Activated CD4-positive, alpha-beta T cell treated with anti-CD3 and anti-CD28 coated beads for 48 hours (primary cell): ENCODE results near the gene BSCL2.
"Not testable (repeated sequence)": the region's sequence is repeated elsewhere in the genome, so short reads cannot be mapped to it uniquely, and the experiment has no call there.

Experiments used
- DNase-seq: peaks from one replicate; pipeline ENCODE4 v3.0.0-alpha.2; 2020

Gene BSCL2

DNA sequence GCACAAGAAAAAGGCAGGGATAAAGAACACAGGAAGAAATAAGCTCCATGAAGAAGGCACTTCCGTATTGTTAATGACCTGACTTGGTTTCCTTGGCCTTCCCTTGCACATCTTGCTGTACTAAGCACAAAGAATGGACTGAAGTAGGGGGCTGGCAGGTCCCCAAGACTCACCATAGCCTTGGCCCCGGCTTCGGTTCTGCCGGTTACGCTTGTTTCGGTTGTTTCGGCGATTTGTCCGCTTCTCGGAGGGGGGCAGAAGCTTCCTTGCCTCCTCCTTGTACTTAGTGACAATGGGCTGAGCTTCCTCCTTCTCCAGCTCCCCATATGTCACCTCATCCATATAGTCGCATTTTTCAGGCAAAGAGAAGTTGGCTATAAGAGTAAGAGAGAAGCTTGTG, 9.6 kb upstream of the BSCL2 start:
- no peak for DNase-seq

DNA sequence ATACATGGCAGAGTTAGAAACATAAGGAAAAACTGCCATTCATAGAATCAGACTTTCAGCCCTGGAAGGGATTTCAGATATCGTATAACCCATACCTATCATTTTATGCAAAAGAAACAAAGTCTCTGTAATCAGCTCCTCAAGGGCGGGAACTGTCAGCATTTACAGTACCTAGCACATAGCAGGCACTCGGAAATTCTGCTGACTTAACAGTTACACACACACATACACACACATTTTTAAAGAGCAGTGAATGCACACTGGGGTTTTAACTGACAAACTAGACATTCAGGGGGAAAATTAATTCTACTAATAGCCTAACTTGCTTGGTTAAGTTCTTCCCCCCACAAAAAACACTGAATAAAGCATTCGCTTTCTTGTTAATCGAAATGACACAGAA, 9.0 kb upstream of the BSCL2 start:
- no peak for DNase-seq

DNA sequence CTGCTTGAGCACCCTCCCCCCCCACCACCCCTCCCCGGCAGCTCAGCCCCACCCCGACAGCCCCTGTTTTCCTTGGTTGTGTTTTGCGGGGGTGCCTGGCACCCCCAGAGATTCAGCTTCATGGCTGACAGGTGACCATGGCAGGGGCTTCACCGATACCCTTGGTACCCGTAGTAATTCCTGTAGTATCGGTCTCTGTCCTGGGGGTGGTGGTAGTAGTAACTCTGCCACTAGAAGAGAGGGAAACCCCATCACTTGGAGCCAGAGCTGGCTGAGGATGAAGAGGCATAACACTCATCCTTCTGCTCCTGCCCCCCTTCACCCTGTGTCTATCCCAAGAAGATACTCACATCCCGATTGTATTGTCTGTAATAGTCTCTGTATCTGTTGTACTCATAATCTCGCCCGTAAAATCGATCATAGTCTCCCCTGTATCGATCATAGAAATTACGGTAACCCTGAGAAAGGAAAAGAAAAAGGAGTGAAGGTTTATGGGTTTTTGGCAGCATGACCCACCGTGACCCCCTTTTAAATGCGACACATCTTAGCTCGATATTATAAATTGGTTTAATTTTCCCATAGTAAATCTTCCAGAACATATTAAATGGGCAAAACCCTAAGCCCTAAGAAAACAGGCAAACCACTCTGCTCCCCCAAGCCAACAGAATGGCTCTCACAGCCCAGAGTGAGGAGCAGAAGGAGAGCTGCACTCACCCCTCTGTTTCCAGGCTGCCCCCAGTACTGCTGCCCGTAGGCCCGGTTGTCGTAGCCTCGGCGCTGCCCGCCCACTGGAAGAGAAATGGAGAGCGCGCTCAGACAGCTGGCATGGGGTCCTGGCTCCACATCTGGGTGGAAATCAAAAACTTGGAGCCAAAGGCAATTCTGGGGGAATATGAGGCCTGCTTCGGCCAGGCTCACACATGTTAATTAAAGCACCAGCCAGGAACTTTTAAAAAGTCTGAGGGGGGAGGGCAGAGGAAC, 8.2 kb upstream of the BSCL2 start:
- DNase-seq, result no peak

DNA sequence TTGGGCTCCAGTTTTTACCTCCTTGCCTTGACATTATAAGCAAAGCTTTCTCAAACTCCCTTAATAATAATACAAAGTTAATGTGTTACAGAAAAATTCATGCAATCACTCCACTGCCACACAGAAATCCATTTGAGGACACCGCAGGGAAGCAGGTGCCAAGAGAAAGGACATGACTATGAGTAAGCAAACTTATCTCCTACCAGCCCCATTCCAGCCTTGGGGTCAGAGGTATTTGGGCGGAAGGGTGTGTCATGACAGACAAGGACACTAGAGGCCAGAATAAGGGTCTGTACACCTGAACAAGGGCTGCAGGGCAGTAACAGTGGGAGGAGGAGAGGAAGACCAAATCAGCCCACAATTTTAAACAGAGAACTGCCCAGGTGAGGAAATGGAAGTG, 6.1 kb upstream of the BSCL2 start:
- DNase-seq, result no peak

DNA sequence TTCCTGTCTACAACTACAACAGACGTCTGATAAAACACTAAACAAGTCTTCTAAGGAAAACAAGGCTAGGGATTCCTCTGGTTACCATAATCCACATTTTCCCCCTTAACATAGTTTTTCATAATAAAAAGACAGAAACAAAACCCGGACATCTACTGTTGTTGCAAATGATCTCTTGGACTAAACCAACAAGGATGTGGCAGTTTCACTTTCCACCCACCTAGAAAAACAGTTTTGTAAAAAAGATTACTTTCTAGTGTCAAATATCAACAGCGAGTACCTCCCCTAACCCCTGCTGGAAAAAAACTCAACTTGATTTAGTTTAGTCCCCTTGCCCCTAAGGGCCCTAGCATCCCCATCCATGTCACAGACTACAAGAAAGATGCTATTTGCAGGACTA, 5.6 kb upstream of the BSCL2 start:
- no peak for DNase-seq

DNA sequence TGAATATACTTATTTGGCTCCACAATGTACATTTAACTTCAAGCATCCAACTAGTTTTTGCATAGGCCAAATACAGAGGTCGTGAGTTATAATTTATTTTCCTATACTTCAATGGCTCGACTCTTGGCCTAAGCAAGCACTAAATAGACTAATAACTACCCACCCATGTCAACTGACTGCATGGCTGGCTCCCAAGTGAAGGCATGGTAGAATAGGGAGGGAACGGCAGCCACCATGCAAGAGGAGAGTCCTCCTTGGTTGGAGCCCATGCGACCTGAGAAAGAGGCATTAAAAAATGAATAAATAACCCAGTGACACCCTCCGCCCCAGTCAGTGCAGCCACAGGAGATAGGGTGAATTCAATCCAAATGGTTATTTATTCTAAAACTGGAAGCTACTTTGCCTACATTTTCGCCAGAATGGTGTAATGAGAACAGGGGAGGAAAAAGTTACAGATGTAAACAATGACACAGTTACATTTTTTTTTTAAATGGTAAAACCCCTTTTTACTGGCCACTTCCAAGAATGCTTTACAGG, 5.1 kb upstream of the BSCL2 start:
- no peak for DNase-seq

DNA sequence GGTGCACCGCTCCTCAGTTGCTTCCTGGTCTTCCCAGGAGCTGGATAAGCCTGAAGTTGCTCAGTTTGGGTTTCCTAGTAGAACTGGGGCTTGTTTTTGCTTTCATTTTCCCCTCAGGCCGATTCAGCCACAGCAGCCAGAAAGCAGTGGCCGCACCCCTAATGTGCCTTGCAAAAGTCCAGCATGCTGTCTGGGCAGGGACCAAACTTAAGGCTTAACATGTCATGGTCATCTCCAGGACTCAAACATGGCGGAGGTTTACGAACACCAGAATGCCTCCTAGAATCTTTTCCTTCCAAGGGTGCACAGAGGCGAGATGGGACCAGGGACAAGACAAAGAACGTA, 2.7 kb upstream of the BSCL2 start:
- DNase-seq, result no peak

DNA sequence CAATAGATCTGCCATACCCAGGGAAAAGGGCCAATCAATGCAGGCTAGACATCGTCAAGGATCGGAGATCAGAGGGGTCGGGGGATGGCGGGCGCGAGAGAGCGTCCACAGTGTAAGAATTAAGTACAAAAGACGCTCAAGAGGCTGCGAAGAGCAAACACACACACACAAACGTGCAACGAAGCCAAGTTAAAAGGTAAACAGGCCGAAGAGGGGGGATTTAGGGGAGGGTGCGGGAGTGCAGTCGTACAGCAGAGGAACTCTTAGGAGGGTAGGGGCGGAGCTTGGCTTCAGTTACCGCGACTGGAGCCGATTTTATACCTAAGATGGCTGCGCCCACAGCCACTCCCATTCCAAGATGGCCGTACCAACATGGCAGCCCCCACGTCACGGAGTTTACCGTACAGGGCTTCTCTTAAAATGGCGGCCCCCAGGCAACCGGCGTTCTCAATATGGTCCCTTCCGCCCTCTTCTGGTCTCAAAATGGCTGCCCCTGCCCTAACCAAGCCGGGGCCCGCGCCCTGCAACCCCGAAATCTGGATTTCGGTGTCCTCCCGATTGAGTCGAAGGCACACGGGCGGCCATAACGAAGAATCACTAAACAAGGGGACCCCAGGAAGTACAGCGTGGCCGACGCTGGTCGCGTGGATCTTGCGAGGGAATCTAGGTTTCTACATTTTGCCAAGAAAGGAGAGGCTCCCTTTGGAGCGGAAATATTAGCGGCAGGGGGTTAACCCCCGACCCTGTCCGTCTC, 2.2 kb upstream of the BSCL2 start:
- peak; percentile 98 for DNase-seq

DNA sequence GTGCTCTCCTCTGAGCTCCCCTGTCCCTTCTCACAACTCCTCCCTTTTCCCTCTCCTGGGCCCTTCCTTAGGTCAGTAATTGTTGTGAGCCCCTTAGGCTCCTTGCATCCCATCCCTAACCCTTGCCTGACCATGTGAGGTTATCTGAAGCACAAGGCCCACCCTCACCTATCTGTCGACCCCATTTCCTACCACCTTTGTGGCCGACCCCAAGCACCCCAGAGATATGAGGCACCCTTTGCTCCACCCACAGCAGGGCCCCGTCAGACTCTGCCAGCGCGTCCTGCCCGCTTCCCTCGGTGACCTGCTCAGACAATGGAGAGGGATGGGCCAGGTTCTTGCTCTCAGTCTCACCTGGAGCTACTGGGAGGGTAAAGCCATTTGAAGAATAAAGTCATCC, 1.6 kb upstream of the BSCL2 start:
- DNase-seq, result peak; percentile 63

DNA sequence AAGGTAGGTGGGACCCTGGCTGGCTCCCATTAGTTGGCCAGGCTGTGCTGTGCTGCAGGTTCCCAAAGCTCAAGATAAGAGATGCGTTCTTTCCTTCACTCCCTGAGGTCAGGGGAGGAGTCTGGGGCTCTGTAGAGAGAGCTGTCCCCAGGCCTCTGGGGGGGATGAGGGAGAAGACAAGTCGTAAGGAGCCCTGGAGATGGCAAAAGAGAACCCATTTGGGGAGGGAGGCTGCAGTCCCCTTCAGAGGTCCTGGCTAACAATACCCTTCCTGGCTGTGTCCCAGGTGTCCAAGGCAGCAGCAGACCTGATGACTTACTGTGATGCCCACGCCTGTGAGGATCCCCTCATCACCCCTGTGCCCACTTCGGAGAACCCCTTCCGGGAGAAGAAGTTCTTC, 1.2 kb upstream of the BSCL2 start:
- no peak for DNase-seq

DNA sequence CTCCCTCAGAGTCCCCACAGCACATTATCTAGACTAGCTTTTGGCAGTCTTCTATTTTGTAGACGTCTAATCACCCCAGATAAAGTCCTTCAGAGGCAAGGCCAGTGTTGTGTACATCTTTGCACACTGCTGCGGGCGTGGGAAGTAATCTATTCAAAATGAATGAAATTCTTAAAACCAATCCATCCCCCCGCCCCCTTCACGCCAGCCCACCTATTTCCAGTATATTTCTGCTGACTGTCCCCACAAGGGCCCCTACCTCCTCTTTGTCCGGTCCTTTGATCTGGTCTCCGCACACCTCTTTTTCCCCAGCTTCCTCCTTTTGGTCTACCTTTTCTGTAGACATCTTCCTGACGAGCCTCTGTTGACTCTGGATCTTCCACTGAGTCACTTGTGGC, 375 bp downstream of the BSCL2 start:
- no peak for DNase-seq

DNA sequence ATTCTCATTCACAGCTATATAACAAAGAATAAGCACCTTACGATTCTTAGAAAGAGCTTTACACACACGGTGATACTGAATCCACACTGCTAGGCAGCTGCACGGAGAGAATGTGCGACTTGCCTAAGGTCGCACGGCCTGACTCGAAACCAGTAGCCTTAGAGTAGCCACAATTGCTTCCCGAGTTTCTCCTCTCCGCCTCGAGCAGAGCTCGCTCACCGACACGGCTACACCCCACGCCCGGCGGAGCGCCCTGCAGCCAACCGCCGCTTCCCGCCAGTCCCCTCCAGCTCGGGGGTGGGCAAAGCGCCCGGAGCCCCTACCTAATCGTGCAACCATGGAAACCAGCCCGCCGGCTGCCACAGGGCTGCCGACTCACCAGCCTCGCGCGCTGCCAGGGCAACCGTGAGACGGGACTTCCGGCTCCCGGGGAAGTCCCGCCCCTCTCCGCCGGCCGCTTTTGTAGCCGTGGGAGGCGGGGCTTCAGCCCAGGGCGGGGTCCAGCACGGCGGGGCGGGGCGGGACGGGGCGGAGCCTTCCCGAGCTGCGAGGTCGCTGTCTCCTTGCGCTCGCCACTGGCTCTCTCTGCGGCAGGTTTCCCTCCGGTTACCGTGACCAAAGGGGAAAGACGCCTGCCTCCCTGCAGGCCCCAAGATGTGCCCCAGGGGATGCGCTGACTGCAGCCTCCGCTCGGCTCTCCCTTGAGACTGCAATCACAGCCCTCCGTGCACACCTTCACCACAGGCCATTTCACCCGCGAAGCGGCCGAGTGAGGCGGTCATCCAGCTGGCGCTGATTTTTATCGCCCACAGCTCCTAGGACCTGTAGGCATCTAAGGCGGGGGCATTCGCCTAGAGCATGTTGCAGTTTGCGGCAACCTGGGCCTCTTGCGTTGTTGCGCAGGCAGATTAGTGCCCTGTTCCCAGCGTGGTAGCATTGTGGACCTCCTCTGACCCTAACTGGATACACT, 1.1 kb downstream of the BSCL2 start:
- peak; percentile 95 for DNase-seq

DNA sequence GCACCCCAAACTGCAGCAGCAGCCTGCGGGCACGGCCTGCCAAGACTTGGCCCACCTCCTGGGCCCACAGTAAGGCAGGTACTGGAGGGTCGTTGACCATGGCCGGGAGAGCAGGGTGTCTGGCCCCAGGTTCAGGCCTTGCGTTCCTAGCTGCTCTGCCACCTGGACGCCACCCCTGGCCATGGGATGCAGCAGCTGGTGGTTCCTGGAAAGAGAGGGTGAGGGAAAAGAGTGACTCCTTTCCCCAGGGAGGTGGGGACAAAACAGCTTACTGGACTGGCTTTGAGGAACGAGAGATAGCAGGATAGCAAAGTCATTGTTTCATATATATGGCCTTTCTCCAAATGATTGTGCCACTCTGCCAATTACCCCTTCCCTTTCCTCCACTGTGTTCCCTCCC, 1.8 kb downstream of the BSCL2 start:
- no peak for DNase-seq

DNA sequence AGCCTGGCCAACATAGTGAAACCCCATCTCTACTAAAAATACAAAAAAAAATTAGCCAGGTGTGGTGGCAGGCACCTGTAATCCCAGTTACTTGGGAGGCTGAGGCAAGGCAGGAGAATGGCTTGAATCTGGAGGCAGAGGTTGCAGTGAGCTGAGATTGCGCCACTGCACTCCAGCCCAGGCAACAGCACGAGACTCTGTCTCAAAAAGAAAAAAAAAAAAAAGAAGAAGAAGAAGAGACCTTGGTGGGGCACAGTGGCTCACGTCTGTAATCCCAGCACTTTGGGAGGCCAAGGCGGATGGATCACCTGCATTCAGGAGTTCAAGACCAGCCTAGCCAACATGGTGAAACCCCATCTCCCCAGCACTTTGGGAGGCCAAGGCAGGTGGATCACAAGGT, 3.3 kb downstream of the BSCL2 start:
- not testable (repeated sequence) for DNase-seq

DNA sequence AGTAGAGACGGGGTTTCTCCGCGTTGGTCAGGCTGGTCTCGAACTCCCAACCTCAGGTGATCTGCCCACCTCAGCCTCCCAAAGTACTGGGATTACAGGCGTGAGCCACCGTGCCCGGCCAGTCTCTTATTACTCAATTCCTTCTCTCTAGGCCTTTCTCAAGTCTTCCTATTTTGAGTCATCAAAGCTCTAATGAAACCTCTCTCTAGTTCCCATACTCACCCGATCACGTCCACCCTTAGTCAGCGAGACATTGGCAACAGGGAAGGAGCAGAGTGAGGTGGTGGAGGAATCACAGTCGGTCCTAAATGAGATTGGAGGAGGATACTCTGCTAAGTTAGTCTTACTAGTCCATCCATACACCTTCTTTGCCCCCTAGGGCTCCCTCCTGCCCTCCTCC, 5.0 kb downstream of the BSCL2 start:
- DNase-seq, result no peak

DNA sequence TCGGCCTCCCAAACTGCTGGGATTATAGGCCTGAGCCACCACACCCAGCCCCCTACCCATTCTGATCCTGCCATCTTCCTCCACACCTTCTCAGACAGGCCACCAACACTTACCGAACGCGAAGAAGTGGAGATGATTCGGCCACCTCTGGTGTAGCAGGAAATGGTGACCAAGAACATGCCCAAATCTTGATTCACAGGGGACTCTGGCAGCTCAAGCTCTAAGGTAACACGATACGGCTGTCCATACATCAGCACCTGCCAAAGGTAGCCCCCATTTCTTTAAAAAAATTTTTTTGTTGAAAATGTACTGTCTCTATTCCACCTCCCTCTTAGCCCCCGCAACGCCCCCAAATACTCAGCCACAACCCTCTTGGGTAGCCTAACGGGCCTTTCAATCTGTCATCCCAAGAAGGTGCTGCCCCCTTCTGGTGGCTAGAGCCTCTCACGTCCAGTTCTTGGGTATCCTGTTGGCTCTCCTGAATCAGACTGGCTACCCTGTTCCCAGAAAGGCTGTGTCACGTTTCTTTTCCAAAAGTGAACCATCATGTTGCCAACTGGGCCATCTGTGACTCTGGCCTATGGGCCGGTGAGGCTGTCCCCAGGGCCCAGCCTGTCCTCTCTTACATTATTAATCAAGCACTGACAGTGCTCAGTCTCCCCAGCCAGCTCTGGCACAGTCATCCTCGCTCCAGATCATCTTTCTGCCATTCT, 12.6 kb downstream of the BSCL2 start:
- DNase-seq, result peak; percentile 81

DNA sequence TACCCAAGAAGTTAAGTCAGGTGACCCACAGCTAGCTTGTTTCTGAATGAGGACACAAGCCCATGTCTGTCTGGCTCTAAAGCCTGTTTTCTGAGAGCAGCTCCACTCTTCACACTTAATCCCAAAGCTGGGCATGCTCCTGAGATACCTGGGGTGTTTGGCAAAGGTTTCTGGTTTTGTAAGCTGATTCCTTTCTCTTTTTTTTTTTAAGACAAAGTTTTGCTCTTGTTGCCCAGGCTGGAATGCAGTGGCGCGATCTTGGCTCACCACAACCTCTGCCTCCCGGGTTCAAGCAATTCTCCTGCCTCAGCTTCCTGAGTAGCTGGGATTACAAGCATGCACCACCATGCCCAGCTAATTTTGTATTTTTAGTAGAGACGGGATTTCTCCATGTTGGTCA, 13.6 kb downstream of the BSCL2 start:
- DNase-seq, result not testable (repeated sequence)

DNA sequence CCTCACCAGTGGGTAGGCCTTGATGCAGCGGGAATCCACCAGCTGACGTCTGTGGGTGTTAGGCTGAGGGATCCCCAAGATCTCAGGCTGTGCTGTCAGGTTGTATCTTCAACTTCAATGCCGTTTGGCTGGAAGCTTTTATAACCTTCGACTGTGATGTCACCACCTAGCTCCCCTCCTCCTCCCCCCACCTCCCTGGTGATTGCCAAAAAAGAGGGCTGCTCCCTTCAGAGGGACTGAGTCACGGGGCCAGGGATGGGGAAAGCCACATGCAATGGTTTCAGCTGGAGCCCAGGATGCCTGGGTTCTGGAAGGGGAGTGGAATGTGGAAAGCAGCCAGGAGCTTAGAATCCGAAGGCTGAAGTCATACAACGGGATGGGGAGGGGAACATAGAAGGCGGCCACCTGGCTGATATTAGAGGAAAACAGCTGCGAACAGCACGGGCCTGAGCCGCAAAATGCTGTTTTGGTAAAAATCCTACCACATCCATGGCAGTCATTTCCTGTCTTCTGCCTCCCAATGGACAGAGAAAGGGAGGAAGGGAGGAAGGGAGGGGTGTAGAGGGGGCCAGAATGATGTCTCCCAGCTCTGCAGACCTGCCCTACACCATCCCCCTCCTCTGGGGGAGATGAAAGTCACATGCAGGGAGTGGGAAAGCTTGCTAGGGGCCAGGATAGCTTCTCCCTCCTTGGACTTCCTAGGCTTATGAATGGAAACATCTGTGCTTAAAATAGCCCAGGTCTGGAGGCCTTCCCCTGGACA, 17.6 kb downstream of the BSCL2 start, which contains the start of gene LRRN4CL:
LRRN4CL (minus strand) TSS at position 110 of the 763 bp plus-strand sequence. CDS start 1,022 bp downstream, outside the sequence.
- no peak for DNase-seq

DNA sequence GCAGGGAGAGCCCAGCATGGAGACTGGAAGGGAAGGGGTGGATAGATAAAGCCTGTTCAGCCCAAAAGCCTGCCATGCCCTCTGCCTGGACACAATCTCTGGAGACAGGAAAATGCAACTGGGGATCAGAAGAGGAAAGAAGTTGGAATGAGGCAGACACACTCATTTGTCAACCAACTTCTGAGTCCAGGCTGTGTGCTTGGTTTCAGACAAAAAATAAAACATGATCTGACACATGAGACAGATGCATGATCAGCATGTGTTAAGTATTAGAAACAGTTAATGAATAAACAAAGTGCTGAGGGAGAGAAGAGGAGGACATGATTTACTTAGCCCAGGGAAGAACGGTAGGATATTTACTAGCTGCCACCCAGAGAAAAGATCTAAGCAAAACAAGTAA, 18.7 kb downstream of the BSCL2 start:
- no peak for DNase-seq

DNA sequence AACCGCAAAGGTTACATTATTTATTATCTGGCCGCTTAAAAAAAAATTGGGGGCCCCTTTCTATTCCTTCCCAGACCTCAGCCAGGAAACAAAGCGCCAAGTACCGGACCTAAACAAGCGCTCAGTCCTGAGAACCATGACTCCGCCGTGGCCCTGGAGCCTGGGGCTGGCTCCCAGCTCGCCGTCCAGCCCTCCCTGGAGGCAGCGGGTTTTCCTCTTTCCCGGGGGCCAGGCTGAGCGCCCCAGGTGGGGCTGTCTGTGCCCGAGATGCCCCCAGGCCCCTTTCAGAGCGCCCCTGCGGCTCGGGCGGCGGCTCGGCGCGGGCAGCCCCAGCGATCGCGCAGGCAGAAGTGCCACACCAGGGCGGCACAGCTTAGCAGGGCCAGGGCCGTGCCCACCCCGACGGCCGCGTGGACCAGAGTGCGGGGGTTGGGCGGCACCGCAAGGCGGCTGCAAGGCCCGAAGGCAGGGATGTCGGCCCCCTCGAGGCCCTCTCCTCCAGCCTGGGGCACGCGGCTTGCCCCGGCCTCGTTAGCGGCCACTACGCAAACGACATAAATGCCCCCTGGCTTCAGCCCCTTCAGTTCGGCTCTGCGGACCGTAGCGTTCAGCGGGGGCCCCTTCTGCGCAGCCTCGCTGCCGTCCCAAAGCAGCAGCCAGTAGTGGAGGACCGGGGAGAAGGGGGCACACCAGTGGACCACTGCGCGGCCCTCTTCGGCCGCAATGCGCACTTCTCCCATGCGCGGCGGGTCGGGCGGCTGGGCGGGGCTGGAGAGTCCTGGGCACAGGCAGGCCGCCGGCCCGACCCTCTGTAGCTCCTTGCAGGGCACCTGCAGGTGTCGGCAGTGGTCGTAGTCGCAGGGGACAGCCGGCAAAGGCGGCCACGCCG, 19.5 kb downstream of the BSCL2 start:
- DNase-seq, result no peak
